GM19324 (cell line): ENCODE data around the gene CIT.
"Not testable (repeated sequence)": the region's sequence is repeated elsewhere in the genome, so short reads cannot be mapped to it uniquely, and the experiment has no call there.

Source experiments
- ATAC-seq: cut with Tn5 transposase; IDR thresholded peaks from one replicate; pipeline ENCODE4 v1.9.1; 2021; ENCODE audit warnings: mild to moderate bottlenecking, moderate library complexity; ENCODE audit not compliant: unreplicated experiment, low FRiP score

Gene CIT

DNA sequence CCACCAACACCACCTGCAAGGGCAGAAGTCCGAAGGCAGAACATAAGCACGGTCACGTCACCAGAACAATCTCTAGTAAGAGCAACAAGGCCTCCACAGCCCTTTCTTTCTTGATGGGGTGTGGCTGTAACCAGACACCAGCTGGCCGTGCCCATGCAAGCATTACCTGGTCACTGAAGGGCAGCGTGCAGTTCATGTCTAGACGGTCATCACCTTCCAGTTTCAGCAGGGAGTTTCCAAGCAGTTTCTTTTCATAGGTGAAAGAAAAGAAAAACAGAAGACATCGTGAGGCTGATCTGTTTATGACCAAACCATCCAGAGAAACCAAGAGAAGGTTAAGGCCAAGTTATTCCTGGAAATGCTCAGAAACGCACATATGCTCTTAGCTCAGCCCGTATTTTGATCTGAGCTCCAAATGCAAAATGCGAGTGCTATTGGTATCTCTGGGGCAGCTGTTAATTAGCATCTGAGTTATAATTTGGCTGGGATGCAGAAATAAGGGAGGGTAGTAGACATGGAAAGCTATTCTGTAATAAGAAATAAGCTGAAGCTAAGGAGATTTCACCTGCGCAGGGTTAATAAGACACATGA lies 166.7 kb downstream of the CIT start:
- no peak for ATAC-seq

DNA sequence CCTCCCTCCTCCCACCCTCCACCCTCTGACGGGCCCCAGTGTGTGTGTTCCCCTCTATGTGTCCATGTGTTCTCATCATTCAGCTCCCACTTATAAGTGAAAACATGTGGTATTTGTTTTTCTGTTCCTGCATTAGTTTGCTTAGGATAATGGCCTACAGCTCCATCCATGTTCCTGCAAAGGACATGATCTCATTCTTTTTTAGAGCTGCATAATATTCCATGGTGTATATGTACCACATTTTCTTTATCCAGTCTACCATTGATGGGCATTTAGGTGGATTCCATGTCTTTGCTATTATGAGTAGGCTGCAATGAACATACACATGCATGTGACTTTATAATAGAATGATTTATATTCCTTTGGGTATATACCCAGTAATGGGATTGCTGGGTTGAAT lies 170.7 kb downstream of the CIT start:
- ATAC-seq, result not testable (repeated sequence)

- ATAC-seq, result no peak
Measured at GRCh38 chr12:119705182-119705581, 171.9 kb downstream of the CIT start.

DNA sequence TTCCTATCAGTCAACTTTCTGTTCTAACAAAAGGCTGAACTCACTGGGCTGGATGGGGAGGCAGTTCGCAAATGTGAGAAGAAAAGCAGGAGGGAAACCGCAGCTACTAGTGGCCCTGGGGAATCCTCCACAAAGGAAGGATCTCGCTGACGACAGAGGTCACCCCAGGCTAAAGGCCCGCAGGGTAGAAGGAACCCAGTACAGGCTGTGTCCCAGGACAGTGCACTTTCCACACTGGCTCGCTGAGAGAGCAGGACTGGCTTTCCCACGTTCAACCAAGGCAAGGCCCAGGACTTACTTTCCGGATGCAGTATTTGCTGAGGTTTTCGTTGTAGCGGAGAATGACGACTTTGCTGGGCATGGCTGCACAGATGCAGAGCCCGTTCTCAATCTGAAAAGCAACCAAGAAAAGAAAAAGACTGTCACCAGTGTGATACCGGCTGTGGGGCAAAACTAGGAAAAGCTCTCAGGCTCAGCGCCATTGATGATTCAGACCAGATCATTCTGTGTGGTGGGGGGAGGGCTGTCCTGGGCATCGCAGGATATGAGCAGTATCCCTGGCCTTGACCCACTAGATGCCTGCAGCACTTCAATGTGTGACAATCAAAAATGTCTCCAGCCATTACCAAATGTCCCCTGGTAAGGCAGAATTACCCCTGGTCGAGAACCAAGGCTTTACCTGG lies 172.9 kb downstream of the CIT start:
- no peak for ATAC-seq

DNA sequence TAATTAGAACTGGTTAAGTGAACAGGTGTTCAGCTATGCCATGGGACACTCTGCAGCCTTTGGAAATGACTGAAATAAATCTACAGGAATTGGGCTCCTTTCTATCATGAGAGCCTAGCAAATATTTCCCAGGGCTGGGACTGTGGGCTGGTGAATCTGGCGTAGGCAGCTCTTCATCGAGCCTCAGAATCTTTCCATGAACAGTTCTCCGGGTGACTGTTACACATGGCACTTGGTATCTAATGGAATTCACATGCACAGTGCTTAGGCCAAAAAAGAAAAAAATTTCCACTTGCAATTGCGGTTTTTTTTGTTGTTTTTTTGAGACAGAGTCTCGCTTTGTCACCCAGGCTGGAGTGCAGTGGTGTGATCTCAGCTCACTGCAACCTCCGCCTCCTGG lies 177.0 kb downstream of the CIT start:
- no peak for ATAC-seq

DNA sequence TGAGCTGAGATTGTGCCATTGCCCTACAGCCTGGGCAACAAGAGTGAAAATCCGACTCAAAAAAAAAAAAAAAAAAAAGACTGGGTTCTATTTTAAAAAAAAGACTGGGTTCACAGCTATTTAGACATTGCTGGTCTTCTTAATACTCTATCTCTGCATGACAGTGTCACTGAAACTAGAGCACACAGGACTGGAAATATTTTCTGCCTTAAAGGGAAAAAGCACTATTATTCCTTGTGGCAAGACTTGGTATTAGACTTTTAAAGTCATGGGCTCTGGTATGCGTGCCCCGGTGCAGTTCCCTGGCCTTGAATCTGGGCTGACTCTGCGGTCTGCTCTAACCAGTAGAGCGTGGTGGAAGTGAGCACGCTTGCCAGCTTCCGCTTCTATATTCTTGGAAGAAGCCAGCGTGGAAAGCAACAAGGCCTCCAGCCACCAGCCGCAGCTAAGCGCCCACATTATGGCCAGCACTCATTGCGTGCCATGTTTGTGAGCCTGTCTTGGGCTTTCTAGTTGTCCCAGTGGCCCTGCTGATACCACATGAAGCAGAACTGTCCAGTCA lies 177.8 kb downstream of the CIT start:
- no peak for ATAC-seq

- no peak for ATAC-seq
Measured at GRCh38 chr12:119696943-119697342, 180.2 kb downstream of the CIT start.

- ATAC-seq, result no peak
Measured at GRCh38 chr12:119695034-119695433, 182.1 kb downstream of the CIT start.

GRCh38 chr12:119694111-119694510 lies 183.0 kb downstream of the CIT start:
- ATAC-seq, result no peak

- no peak for ATAC-seq
Measured at GRCh38 chr12:119693511-119693910, 183.6 kb downstream of the CIT start.

GRCh38 chr12:119692997-119693396 lies 184.1 kb downstream of the CIT start:
- no peak for ATAC-seq

DNA sequence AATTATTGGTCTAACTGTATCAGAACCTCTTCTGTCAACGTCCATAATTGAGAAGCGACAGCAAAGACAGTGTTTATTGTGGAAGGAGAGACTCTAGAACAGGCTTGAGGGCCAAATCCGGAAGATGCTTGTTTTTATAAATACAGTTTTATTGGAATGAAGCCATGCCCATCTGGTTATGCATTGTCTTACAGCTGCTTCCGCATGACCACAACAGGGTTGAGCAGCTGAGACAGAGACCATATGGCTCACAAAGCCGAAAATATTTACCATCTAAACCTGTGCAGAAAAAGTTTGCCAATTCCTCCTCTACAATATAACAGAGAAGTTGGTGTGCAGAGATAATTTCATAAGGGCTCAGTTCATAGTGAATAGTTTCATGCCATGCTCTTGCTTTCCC lies 184.7 kb downstream of the CIT start:
- no peak for ATAC-seq

DNA sequence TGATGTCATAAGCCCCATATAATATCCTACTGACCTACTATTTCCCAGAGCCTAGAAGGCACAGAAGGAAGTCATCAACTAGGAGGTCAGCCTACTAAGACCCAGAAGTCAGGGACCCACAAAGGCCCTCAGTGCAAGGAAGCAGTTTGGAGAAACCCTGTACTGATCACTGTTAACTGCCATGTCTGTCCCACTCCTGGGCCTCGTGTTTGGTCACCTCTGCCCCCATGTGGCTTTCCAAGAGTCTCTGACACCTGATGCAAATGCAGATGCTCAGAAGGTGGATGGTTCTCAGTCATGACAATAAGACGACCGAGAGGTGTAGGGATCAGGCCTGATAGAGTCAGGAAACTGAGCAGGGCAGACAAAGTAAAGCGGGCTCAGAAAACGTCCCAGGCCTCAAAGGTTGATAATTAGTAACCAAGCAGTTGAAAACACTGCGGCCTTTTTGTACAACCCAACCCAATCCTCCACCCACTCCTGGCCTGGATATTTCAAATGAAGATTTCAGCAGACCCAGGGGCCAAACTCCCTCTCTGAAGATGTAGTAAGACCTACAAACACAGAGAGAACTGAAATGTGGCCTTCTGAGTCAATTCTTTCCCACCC lies 185.8 kb downstream of the CIT start:
- no peak for ATAC-seq

DNA sequence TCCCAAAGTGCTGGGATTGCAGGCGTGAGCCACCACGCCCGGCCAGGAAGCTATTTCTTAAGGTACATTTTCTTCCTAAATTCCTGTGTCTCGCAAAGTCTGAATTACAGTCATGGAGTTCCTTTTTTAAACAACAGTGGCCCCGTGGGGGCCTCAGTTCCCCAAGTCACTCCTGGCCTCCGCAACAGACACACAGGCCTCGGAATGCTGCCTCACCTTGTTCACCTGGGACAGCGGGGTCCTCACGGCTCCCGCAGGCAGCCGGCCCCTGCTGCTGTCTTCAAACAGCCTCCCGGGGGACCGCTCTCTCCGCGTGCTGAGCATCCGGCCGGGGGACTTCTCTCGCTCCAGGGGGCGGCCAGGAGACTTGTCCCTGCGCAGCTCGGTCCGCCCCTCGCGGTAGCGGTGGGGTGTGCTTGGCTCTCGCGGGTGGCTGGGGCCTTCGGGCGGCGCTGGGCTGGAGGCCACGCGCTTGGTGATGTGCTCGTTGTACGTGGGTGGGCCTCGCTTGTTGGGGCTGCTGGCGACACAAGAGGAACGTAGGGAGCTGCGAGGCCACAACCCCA lies 187.1 kb downstream of the CIT start:
- no peak for ATAC-seq

DNA sequence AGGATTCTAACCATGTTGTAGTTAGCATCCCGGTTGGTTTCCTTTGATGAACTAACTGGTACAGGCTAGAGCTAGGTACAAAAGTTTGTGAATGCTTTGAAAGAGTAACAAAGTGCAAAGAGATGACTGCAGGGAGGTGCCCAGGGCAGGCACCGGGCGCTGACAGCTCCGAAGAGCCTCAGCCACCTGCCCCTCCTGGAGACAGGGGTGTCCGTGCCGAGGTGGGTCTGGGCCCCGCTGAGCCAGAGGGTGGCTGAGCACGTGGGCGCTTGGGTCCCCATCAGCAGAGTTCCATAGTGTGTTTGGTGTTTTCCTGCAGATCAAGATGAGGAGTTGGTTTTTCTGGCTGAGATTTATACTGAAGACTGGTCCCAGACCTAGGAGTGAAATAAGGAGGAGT lies 189.2 kb downstream of the CIT start:
- no peak for ATAC-seq

DNA sequence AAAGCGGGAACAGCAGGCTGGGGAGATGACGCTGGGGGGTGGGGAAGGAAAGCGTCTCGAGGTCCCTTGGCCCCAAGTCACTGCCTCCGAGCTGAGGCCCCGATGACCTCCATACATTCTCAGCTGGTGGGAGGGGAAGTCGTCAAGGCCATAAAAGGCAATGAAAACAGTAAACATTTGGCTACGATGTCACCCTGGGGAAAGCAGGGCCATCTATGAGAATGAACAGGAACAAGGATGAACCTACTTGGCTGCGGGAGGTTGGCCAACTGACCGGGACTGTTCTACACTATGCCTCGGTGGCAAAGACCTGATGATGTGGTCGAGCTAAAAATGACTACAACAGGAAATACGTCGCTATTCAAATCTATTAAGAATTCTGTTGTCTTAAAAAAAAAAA lies 189.7 kb downstream of the CIT start:
- ATAC-seq, result no peak

DNA sequence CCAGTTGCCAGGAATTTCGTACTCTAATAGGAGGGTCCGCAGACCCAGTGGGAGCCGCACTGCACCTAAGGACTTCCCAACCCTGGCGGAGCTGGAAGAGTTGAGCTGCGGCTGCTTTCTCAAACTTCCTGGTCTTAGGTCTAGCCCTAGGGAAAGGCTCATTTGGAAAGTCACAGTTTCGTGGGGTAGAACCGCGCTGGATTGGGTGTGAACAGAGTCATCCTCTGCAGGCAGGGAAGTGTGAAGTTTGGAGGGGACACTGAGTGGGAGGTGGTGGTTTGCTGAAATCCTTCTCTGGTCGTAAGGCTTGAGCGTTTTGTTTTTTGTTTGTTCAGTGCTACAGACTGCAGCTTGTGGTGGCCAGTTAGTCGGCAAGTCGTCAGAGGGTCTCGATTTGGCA lies 190.3 kb downstream of the CIT start:
- no peak for ATAC-seq

DNA sequence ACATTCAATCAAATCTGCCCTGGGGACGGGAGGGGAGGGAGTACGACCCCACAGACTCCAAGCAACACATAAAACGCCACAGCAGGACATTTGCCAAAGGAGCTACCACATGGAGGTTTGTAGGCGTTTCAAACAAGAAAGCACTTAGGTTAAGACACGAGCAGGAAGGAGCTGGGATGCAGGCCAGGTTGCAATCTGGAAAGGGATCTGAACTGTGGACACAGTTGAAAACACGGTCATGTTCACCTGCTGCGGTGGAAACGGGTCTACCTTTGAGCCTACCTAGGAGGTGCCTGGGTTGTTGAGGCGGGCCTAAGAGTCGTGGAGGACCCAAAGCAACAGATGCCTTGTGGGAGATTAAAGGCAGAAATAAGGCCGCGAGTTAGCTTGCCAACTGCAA lies 190.8 kb downstream of the CIT start:
- ATAC-seq, result no peak

DNA sequence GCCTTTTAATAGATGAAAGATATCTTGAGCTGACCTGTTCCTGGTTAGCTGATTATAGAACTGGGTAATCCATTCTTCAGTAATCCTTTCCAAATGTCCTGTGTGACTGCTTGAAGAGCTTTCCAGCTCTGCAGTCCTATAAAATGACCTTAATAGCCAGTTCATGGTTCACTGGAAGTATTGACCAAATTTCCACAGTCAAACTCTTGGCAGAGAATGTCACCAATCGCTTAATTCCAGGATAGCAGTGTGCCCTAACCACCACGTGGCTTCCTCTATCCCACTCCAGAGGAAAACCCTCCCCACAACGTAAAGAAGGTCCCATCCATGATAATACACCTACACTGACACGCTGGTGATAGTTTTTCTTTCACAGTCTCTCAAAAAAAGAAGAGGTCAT lies 191.7 kb downstream of the CIT start:
- no peak for ATAC-seq

- no peak for ATAC-seq
Measured at GRCh38 chr12:119684711-119685369, 192.3 kb downstream of the CIT start.

DNA sequence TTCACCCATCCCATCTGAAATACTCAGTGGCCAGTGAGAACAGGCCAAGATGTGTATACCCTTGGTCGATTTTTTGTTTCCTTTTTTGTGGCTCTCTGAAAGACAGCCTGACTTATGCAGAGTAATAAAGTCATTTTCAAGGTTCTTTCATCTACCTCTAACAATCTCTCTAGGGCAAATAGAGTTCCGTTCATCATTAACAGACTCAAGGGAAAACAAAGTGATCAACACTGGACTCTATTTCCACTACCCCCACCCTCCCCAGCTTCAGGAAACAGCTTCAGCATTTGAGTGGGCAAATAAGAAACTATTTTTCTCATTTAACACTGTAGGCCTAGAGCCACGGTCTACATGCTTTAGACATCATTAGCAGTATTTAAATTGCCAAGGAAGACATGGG lies 193.3 kb downstream of the CIT start:
- ATAC-seq, result no peak
